IPS DF 4.7 (cell line): ENCODE data around the gene CCDC124.

Experiments used
- DNase-seq: peaks from one replicate; pipeline ENCODE4 v3.0.0-alpha.2; 2013; ENCODE audit warnings: low spot score; ENCODE audit errors: extremely low read depth

Gene CCDC124

DNA sequence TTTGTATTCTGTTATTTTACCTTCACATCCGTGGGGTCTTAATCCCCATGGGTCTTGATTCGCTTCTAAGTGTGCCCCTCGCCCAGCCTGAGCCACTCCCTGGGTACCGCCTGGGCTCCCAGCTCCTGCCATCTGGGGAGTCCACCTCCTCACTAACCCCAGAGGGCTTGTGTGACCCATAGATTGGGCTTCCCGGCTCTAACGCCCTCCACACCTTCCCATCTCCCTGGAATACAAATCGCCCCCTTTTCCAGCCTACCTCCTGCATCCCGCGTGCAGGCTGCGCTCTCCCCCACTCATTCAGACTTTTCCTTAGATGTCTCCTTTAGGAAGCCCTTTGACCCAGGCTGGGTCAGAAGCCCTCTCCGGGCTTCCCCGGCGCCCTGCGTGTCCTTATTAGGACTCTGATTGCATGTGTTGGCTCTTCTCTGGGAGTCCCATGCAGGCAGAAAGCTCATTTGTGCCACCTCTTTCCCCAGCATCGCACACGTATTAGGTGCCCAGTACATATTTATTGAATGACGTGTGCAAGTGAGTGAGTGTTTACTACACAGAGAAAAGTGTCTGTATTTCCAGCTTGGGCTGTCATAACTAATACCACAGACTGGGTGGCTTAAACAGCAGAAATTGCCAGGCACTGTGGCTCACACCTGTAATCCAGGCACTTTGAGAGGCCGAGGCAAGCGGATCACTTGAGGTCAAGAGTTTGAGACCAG is 757 bp downstream of the CCDC124 start:
- no peak for DNase-seq

DNA sequence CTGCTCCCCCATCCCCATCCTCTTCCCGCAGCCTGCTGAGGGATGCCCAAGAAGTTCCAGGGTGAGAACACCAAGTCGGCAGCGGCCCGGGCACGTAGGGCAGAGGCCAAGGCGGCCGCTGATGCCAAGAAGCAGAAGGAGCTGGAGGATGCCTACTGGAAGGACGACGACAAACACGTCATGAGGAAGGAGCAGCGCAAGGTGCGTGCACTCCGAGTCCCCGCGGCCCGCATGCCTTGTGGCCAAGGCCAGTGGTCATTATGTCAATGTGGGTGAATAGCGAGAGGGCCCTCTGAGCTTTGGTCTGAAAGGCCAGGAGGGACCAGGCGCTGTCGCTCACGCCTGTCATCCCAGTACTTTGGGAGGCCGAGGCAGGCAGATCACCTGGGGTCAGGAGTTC is 3.6 kb downstream of the CCDC124 start:
- no peak for DNase-seq

DNA sequence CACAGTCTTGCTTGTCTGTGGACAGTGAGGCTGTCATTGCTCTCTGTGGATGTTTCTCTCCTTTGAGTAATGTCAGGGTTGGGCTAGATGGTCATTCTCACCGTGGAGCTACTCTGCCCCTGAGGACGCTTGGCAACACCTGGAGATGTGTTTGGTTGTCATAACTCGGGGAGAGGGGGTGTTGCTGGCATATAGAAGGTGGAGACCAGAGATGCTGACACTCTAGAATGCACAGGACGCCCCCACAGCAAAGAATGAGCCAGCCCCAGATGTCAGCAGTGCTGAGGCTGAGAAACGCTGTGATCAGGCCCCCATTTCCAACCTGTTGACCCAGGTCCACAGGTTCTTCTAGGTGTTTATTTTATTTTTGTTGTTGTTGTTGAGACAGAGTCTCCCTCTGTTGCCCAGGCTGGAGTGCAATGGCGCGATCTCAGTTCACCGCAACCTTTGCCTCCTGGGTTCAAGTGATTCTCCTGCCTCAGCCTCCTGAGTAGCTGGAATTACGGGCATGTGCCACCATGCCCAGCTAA is 4.6 kb downstream of the CCDC124 start:
- DNase-seq, result no peak

DNA sequence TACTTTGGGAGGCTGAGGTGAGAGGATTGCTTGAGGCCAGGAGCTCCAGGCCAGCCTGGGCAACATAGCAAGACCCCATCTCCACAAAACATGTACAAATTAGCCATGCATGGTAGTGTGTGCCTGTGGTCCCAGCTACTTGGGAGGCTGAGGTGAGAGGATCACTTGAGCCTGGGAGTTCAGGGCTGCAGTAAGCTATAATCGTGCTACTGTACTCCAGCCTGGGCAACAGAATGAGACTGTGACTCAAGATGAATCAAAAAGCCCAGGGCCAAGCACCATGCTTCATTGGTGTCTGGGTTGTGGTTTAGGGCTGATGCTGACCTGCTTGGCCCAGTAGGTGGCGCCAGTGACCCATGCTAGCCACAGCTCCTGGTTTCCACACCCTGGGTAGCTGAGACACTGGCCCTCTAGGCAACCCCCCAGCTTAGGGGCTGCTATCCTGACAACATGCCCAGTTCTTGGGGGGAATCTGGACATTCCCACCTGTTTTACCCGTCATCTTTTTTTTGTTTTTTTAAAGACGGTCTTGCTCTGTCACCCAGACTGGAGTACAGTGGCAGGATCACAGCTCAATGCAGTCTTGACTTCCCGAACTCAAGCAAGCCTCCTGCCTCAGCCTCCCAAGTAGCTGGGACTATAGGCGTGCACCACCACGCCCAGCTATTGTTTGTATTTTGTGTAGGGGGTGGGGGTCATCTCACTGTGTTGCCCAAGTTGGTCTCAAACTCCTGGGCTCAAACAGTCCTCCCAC is 5.5 kb downstream of the CCDC124 start:
- DNase-seq, result no peak

- no peak for DNase-seq
Measured at GRCh38 chr19:17942181-17942580, 9.4 kb downstream of the CCDC124 start.

- DNase-seq, result no peak
Measured at GRCh38 chr19:17942582-17943273, 9.9 kb downstream of the CCDC124 start.

- DNase-seq, result no peak
Measured at GRCh38 chr19:17943274-17944221, 10.7 kb downstream of the CCDC124 start.

DNA sequence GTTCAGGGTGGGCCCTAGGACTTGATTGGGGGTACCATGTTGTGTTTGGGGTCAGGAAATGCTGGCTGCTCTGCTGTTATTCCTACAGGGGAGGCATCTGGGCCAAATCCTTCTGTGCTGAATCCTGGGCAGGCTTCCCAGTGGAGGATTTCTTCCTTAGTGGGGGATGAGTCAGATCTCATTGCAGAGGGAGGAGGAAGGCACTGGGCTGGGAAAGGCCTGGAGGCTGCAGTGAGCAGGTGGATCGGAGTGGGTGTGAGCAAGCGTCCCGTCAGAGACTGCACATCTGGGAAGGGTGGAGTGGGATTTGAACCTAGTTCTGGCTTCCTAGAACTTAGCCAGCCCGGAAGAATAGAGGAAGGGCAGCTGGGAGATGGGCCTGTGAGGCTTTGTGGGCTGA is 11.5 kb downstream of the CCDC124 start:
- DNase-seq, result no peak

- DNase-seq, result no peak
Measured at GRCh38 chr19:17946965-17947784, 14.4 kb downstream of the CCDC124 start.

- DNase-seq, result no peak
Measured at GRCh38 chr19:17947815-17948513, 15.1 kb downstream of the CCDC124 start.

DNA sequence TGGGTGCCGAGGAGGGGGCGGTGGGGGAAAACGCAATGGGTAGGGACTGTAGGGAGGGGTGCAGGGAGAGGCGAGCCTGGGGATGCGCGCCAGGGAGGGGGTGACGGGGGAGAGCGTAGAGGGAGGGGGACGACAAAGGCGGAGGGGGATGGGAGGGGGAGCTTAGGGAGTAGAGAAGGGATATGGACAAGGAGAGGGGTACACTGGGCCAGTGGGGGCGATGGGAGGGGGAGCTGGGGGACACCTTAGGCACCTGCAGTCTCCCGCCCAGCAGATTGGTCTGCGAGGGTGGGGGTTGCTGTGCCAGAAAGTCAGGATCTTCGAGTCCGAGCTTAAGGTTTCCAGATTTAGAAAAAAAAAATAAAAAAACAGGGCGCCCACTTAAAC is 15.7 kb downstream of the CCDC124 start:
- DNase-seq, result no peak

- DNase-seq, result no peak
Measured at GRCh38 chr19:17948931-17949930, 16.4 kb downstream of the CCDC124 start.

DNA sequence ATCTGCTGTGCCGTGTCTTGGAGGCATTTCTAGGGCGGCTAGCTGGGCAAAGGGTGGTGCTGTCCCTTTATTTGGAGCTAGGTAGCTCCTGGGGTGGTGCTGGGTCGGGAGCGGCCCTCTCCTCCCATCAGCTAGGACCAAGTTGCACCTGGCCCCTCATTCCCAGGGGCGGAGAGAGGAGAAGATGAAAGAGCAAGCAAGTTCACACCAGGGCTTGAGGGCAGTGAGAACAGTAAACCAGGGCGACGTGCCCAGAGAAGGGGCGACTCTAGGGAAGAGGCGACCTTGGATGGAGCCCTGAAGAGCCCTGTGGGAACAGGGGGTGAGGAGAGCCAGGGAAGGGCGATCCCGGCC is 17.1 kb downstream of the CCDC124 start:
- no peak for DNase-seq

DNA sequence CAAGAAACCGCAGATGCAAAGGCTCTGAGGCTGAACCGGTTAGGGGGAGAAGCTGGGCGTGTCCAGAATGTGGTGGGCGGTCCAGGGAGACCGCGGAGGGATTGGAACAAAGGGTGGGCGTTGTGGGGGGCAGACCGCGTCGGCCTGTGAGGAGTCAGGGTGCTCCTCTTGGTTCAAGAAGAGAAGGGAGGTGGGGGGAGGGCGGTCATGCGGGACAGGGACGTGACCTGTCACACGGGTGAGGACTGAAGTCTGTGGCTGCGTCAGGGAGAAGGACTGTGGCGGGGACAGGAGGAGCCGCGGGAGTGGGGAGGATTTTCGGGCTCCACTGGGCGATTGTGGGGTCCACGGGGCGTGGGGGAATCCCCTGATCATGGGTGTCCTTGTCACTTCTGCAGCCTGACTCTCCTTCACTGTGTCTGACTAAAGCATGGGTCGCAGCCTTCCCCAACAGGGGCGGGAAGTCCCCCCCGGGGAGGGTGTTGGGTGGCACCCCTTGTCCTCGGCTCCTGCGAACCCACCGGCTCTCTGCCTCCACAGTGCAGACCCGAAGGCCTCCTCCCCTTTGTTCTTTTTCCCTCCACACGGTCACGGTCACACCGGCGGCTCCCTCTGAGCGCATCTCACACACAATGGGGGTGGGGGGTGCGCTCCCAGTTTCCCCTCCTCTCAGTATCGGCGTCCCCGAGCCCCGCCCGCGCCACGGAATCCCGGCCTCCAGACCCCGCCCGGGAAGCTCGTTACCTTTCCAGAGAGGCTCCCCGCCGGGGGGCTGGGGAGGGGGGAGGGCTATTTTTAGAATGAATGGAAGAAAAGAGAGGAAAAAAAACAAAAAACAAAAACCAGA is 17.7 kb downstream of the CCDC124 start:
- no peak for DNase-seq

- DNase-seq, result no peak
Measured at GRCh38 chr19:17951157-17951989, 18.6 kb downstream of the CCDC124 start.
